Endothelial cell (in vitro differentiated cells): ENCODE data around the gene SORCS3. TPM values are rescaled to one million over a fixed set of nuclear protein-coding genes. Genes with fewer than 3 reads are reported as not detected.

Experiments
- DNase-seq: peaks from one replicate; pipeline ENCODE4 v3.0.0; 2021; ENCODE audit warnings: low spot score
- H3K27ac Mint-ChIP-seq: one replicate; pipeline ENCODE4 v1.8.0; 2021; ENCODE audit warnings: mixed read lengths, inconsistent platforms; ENCODE audit not compliant: unreplicated experiment
- H3K27me3 Mint-ChIP-seq: one replicate; pipeline ENCODE4 v1.8.0; 2021; ENCODE audit warnings: mild to moderate bottlenecking, moderate library complexity, mixed read lengths, inconsistent platforms; ENCODE audit not compliant: unreplicated experiment
- H3K36me3 Mint-ChIP-seq: one replicate; pipeline ENCODE4 v1.8.0; 2021; ENCODE audit warnings: mild to moderate bottlenecking, low read depth, mixed read lengths, inconsistent platforms; ENCODE audit not compliant: unreplicated experiment
- H3K4me1 Mint-ChIP-seq: one replicate; pipeline ENCODE4 v1.8.0; 2021; ENCODE audit warnings: mild to moderate bottlenecking, mixed read lengths, inconsistent platforms; ENCODE audit not compliant: unreplicated experiment
- H3K4me3 Mint-ChIP-seq: one replicate; pipeline ENCODE4 v1.8.0; 2021; ENCODE audit warnings: mild to moderate bottlenecking, mixed read lengths, inconsistent platforms; ENCODE audit not compliant: unreplicated experiment
- H3K9me3 Mint-ChIP-seq: one replicate; pipeline ENCODE4 v1.8.0; 2021; ENCODE audit warnings: mixed read lengths, inconsistent platforms; ENCODE audit not compliant: unreplicated experiment
- CTCF ChIP-seq: fragments of 200-600 bp; sonication (generic); IDR thresholded peaks from one replicate; pipeline ENCODE4 v1.5.0; 2021; ENCODE audit warnings: antibody characterized with exemption; ENCODE audit not compliant: unreplicated experiment
- total RNA-seq: library from RNA; stranded (reverse); fragmentation: NEBNext Ultra II Directional; extraction: Animal tissue kit (Norgen Biotek cat#: 25700); gene quantifications from one replicate; pipeline ENCODE4 v1.2.1, GENCODE V29; 2021; ENCODE audit not compliant: unreplicated experiment

The SORCS3 gene
- total RNA-seq, 1 donor from 2014 or later, result not detected

- no peak for DNase-seq
- Mint-ChIP-seq H3K9me3 (no peaks in the 10 kb centered on the region), H3K4me3 (no peak overlapping the region), H3K36me3 (no peaks in the 10 kb centered on the region), H3K27me3 (no peaks in the 10 kb centered on the region), H3K27ac (no peak overlapping the region), H3K4me1 (no peaks in the 10 kb centered on the region)
- no peak for TF ChIP-seq CTCF
Measured at GRCh38 chr10:105102977-105103376, 461.9 kb downstream of the SORCS3 start.

- Mint-ChIP-seq H3K9me3 (no peaks in the 10 kb centered on the region), H3K36me3 (no peaks in the 10 kb centered on the region), H3K4me3 (no peak overlapping the region), H3K27ac (no peak overlapping the region), H3K27me3 (no peaks in the 10 kb centered on the region), H3K4me1 (no peaks in the 10 kb centered on the region)
- TF ChIP-seq CTCF, result no peak
- DNase-seq, result no peak
Measured at GRCh38 chr10:105104297-105104696, 463.2 kb downstream of the SORCS3 start.

- Mint-ChIP-seq H3K36me3 (no peaks in the 10 kb centered on the region), H3K27ac (no peak overlapping the region), H3K4me3 (no peak overlapping the region), H3K4me1 (no peaks in the 10 kb centered on the region), H3K9me3 (no peaks in the 10 kb centered on the region), H3K27me3 (no peaks in the 10 kb centered on the region)
- no peak for TF ChIP-seq CTCF
- no peak for DNase-seq
Measured at GRCh38 chr10:105109164-105109563, 468.1 kb downstream of the SORCS3 start.

- no peak for TF ChIP-seq CTCF
- H3K9me3 Mint-ChIP-seq, result no peaks in the 10 kb centered on the region
- H3K27me3 Mint-ChIP-seq, result peaks cover 1% of the 10 kb centered on the region
- DNase-seq, result no peak
- no peak overlapping the region for H3K4me3 Mint-ChIP-seq
- H3K4me1 Mint-ChIP-seq, result no peaks in the 10 kb centered on the region
- no peaks in the 10 kb centered on the region for H3K36me3 Mint-ChIP-seq
- H3K27ac Mint-ChIP-seq, result no peak overlapping the region
Measured at GRCh38 chr10:105112862-105113261, 471.8 kb downstream of the SORCS3 start.

GRCh38 chr10:105113666-105114065 is 472.6 kb downstream of the SORCS3 start:
- DNase-seq, result no peak
- Mint-ChIP-seq H3K27me3 (peaks cover 1% of the 10 kb centered on the region), H3K4me3 (no peak overlapping the region), H3K27ac (no peak overlapping the region), H3K36me3 (no peaks in the 10 kb centered on the region), H3K4me1 (no peaks in the 10 kb centered on the region), H3K9me3 (peaks cover 3% of the 10 kb centered on the region)
- no peak for TF ChIP-seq CTCF
